Vagina (tissue), 2 donors: ENCODE data around the gene HIF1A. TPM values are rescaled to one million over a fixed set of nuclear protein-coding genes. Genes with fewer than 3 reads are reported as not detected.

Experiments used
- DNase-seq, 2 donors: peaks; one replicate each; pipeline ENCODE4 v3.0.0-alpha.2; 2017; ENCODE audit errors: extremely low spot score in 2 of 2
- H3K27ac ChIP-seq: fragments of 200-600 bp; sonication (generic); one replicate; pipeline ENCODE4 v1.5.1; 2019
- H3K27me3 ChIP-seq: fragments of 200-600 bp; sonication (generic); one replicate; pipeline ENCODE4 v1.5.1; 2019
- H3K36me3 ChIP-seq, 2 donors: fragments of 200-600 bp; sonication (generic); one replicate each; pipeline ENCODE4 v1.5.1; 2017 to 2019
- H3K4me1 ChIP-seq: fragments of 200-600 bp; sonication (generic); one replicate; pipeline ENCODE4 v1.5.1; 2019
- H3K4me3 ChIP-seq, 2 donors: fragments of 200-600 bp; sonication (generic); 1 replicate in 1 of 2; 2 replicates in 1 of 2; pipeline ENCODE4 v1.5.1; 2016 to 2019
- H3K9me3 ChIP-seq: fragments of 200-600 bp; sonication (generic); one replicate; pipeline ENCODE4 v1.5.1; 2019
- CTCF ChIP-seq, 3 experiments: fragments of 450-650 bp in 2 of 3; fragments of 200-600 bp in 1 of 3; sonication (generic) in 1 of 3; IDR thresholded peaks; one replicate each; pipeline ENCODE4 v1.5.1; 2017 to 2019; ENCODE audit warnings: antibody characterized with exemption in 3 of 3, mild to moderate bottlenecking in 2 of 3, moderate library complexity in 2 of 3
- POLR2A ChIP-seq, 2 donors: fragments of 450-650 bp; IDR thresholded peaks; one replicate each; pipeline ENCODE4 v1.6.1; 2017; ENCODE audit warnings: antibody characterized with exemption in 2 of 2, mild to moderate bottlenecking in 2 of 2, moderate library complexity in 2 of 2
- POLR2AphosphoS5 ChIP-seq, 2 donors: sonication (generic); formaldehyde crosslinking; IDR thresholded peaks; one replicate each; pipeline ENCODE4 v1.9.0; 2017; ENCODE audit warnings: antibody characterized with exemption in 2 of 2, mild to moderate bottlenecking in 2 of 2, low read depth in 1 of 2; ENCODE audit not compliant: insufficient read depth in 1 of 2
- intact Hi-C: fragments of 100-400 bp; cut with DNase I; formaldehyde crosslinking; loops from one replicate; pipeline ENCODE4 v1.15.1; 2023
- total RNA-seq: library from RNA; depleted of rRNA; stranded (reverse); fragments of >200 nt; gene quantifications from one replicate; pipeline ENCODE4 v1.2.3, GENCODE V29; 2016

The HIF1A gene
- total RNA-seq, 1 donor from 2014 or later = 140 TPM

GRCh38 chr14:61695695-61696527 is 598 bp downstream of the HIF1A start:
- Histone ChIP-seq H3K9me3 (no peaks in the 10 kb centered on the region), H3K36me3 (no peaks in the 10 kb centered on the region), H3K4me1 (peaks cover 45% of the 10 kb centered on the region), H3K27me3 (no peaks in the 10 kb centered on the region), H3K4me3 (peak overlapping the region; percentile 95 to 98), H3K27ac (peak overlapping the region; percentile 99)
- no peak for DNase-seq
- TF ChIP-seq POLR2A (IDR thresholded peaks at IDR 0.05) (no peak), POLR2AphosphoS5 (IDR thresholded peaks at IDR 0.05; ENCODE audit: insufficient read depth in 1 of 2, low read depth in 1 of 2) (peak in 1 of 2 donors; percentile 71)
- intact Hi-C loops = no loop called here

DNA sequence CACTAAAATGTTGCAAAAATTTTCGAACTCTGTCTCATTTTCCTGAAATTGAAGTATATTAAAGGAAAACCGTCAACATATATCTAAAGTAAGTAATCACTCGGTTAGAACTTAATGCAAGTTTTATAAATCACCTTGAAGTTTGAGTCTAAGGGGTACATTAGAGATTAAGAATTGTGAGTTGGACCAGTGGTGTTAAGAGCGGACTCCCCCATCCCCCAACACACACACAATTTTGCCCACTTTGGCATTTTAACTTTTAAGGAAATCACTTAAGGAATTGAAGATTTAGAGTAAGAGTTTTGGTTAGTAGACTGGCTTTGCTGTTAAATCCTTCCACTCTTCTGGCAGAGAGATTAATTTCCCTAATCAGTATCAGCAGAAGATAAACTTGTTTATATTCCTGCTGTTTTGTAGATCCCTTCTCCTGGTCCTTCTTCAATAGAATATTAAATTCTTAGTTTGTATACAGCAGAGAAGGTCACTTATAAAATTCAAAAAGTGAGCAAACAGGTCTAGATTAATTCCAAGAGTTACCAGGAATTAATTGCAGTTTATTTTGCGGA is 1.5 kb downstream of the HIF1A start:
- H3K9me3 ChIP-seq = no peaks in the 10 kb centered on the region
- no peaks in the 10 kb centered on the region for H3K36me3 ChIP-seq
- intact Hi-C loops = no loop called here
- peak overlapping the region; percentile 99 for H3K27ac ChIP-seq
- no peak for DNase-seq
- peaks cover 49% of the 10 kb centered on the region for H3K4me1 ChIP-seq
- H3K4me3 ChIP-seq = peak overlapping the region; percentile 95 to 98
- TF ChIP-seq CTCF (IDR thresholded peaks at IDR 0.05) (no peak), POLR2AphosphoS5 (IDR thresholded peaks at IDR 0.05; ENCODE audit: insufficient read depth in 1 of 2, low read depth in 1 of 2) (no peak), POLR2A (IDR thresholded peaks at IDR 0.05) (no peak)
- no peaks in the 10 kb centered on the region for H3K27me3 ChIP-seq

GRCh38 chr14:61698206-61698980 is 3.1 kb downstream of the HIF1A start:
- intact Hi-C loops = no loop called here
- H3K4me3 ChIP-seq = peak overlapping the region; percentile 95 to 98
- H3K9me3 ChIP-seq = no peaks in the 10 kb centered on the region

DNA sequence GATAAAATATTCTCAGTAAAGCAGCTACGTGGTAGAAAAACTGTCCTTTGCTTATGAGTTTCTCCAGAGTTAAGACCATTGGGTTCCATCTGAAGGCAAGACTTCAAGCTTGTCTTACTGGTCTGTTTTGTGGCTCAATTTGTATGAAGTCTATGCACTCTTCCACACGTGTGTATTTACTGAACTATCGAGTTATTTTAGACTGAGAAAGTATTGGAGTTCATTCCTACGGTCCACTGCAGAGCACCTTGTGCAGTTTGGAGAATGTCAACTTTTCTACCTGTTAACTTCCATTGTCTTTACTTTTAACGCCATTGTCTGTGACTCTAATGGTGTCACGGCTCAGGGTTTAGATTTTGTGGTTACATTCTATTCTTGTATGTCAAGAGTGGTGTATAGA is 3.7 kb downstream of the HIF1A start:
- no peak for TF ChIP-seq POLR2A (IDR thresholded peaks at IDR 0.05)
- peak overlapping the region in 1 of 2 donors; percentile 95 for H3K4me3 ChIP-seq
- H3K9me3 ChIP-seq = no peaks in the 10 kb centered on the region
- no peaks in the 10 kb centered on the region for H3K27me3 ChIP-seq
- intact Hi-C loops = no loop called here
- DNase-seq = no peak
- no peak overlapping the region for H3K27ac ChIP-seq
- H3K36me3 ChIP-seq = no peaks in the 10 kb centered on the region
- H3K4me1 ChIP-seq = peaks cover 59% of the 10 kb centered on the region

More at GRCh38 chr14:61698206-61698980, 3.1 kb downstream of the HIF1A start:
- TF ChIP-seq POLR2A (IDR thresholded peaks at IDR 0.05) (no peak), CTCF (IDR thresholded peaks at IDR 0.05) (no peak), POLR2AphosphoS5 (IDR thresholded peaks at IDR 0.05; ENCODE audit: insufficient read depth in 1 of 2, low read depth in 1 of 2) (no peak)
- H3K36me3 ChIP-seq = no peaks in the 10 kb centered on the region
- H3K27ac ChIP-seq = peak overlapping the region; percentile 99
- H3K4me1 ChIP-seq = peaks cover 53% of the 10 kb centered on the region
- no peaks in the 10 kb centered on the region for H3K27me3 ChIP-seq
- no peak for DNase-seq

DNA sequence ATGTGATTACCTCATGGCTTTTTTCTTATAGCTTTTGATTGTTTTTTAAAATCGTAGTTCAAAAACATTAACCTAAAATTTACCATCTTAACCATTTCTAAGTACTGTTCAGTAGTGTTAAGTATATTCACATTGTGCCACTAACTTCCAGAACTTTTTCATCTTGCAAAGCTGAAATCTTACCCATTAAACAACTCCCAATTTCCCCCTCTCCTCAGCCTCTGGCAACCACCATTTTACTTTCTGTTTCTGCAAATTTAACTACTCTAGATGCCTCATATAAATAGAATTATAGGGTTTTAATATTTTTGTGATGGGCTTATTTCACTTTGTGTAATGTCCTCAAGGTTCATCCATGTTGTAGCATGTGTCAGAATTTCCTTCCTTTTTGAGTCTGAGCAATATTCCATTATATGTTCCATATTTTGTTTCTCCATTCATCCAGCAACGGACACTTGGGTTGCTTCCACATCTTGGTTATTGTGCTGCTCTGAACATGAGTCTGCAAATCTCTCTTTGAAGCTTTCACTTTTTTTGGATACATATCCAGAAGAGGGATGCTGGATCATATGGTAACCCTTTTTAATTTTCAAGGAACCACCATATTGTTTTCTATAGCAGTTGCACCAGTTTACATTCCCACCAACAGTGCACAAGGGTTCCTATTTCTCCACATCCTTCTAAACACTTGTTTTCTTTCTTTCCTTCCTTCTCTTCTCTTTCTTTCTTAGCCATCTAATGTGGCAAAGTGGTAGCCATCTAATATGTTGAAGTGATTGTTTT is 5.0 kb downstream of the HIF1A start:
- Histone ChIP-seq H3K27me3 (no peaks in the 10 kb centered on the region), H3K4me1 (peaks cover 65% of the 10 kb centered on the region), H3K4me3 (no peak overlapping the region), H3K27ac (no peak overlapping the region), H3K36me3 (no peaks in the 10 kb centered on the region), H3K9me3 (no peaks in the 10 kb centered on the region)
- DNase-seq = no peak
- intact Hi-C loops = no loop called here
- peak in 1 of 2 donors; percentile 19 for TF ChIP-seq POLR2AphosphoS5 (IDR thresholded peaks at IDR 0.05; ENCODE audit: insufficient read depth in 1 of 2, low read depth in 1 of 2)
- TF ChIP-seq POLR2A (IDR thresholded peaks at IDR 0.05) = no peak

- no peak overlapping the region for H3K4me3 ChIP-seq
- intact Hi-C loops = no loop called here
- H3K36me3 ChIP-seq = no peaks in the 10 kb centered on the region
- H3K27me3 ChIP-seq = no peaks in the 10 kb centered on the region
- DNase-seq = no peak
- TF ChIP-seq POLR2A (IDR thresholded peaks at IDR 0.05) (no peak), POLR2AphosphoS5 (IDR thresholded peaks at IDR 0.05; ENCODE audit: insufficient read depth in 1 of 2, low read depth in 1 of 2) (no peak), CTCF (IDR thresholded peaks at IDR 0.05) (no peak)
- no peak overlapping the region for H3K27ac ChIP-seq
- peaks cover 79% of the 10 kb centered on the region for H3K4me1 ChIP-seq
- no peaks in the 10 kb centered on the region for H3K9me3 ChIP-seq
Measured at GRCh38 chr14:61701946-61702345, 6.6 kb downstream of the HIF1A start.
